ENCODE results near the gene RCC2. TPM values are rescaled to one million over a fixed set of nuclear protein-coding genes. Genes with fewer than 3 reads are reported as not detected.

Gene RCC2
- total RNA-seq, 1 donor from 2014 or later, result 149 TPM

DNA sequence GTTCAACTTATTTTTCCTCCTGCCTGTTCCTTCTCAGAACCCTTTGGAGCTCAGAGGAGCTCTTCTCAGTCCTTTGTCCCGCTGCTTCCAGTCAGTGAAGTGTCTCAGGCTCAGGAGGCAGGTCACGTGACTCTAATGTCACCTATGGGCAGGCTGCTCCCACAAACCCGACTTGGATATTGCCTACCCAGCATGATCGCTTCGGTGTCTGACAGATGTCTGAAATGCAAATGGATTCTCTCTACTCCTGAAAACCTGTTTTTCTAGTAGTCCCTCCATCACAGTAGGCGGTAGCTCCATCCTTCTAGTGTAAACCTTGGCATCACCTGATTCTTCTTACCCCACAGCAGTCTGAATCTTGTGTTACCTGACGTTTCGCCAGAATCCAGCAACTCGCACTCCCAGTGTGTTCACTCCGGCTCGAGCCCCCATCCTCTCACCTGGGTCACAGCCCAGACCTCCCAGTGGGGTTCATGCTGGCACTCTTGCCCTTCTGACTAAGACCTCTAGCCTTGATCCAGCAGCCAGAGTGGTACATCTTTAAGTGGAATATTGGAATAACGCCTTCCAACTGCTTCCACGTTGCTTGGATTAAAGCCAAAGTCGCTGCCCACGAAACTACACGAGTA, 62.0 kb downstream of the RCC2 start:
- intact Hi-C loops (cut with micrococcal nuclease), result no loop called here

DNA sequence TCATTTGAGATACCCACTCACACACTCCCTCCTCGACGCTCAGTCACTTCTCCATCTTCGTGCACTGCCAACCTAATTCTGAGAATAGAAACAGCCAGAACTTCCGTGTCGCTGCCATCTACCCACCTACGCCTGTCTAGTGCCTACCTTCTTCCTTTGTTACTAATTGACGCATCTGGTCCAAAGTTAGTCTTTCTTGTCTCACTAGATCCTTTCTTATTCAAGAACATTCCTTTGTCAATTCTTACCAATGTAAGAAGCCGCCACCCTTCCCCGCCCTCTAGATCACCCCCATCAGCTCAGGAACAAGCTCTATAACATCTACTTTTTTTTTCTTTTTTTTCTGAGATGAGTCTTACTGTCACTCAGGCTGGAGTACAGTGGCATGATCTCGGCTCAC, 63.8 kb downstream of the RCC2 start:
- intact Hi-C loops (cut with micrococcal nuclease), result no loop called here

DNA sequence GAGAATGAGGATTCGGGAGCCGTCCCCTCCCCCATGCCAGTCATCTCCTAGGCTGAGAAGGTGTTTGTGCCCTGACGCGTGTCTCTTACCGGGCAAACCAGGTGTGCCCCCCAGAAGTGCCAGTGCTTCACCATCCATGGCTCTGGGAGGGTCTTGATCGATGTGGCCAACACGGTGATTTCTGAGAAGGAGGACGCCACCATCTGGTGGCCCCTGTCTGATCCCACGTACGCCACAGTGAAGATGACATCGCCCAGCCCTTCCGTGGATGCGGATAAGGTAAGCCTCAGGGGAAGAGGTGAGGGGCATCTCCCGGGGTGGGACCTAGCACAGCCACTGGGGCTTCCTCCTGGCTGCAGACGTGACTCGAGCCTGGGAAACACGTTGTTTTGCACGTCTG, 66.5 kb downstream of the RCC2 start:
- intact Hi-C loops (cut with micrococcal nuclease), result no loop called here

DNA sequence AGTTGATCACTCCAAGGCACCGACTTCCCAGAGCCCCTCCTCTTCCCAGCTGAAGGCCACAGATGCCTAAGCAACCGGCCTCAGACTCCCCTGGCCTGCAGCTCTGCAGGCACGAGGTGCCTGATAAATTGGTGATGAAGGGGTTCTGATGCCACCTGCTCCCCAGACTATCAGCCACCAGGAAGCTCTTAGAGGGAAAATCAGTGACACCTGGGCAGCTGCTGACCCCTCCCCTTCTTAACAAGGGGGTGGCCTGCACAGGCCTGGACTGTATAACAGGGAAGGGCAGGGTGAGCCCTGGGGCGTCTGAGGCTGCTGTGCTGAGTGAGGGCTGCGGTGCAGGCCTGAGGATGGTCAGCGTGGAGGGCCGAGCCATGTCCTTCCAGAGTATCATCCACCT, 67.6 kb downstream of the RCC2 start, which contains the start of gene PADI6:
PADI6 (plus strand) TSS at position 301 of the 400 bp plus-strand sequence; CDS start at position 351, 50 bp downstream.
- intact Hi-C loops (cut with micrococcal nuclease), result no loop called here

DNA sequence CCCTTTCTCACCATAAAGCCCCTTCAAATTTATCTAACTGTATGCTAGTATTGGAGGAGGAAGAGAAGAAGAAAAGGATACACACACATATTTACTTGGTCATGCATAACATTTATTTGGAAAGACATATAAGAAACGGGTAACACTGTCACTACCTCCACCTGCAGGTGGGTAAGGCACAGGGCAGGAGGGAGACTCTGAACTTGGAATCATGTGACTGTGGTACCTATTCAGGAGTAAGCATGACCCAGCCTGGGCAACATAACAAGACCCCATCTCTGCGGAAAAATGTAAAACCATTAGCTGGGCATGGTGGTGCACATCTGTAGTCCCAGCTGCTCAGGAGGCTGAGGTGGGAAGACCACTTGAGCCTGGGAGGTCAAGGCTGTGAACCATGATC, 68.9 kb downstream of the RCC2 start:
- intact Hi-C loops (cut with micrococcal nuclease), result no loop called here

DNA sequence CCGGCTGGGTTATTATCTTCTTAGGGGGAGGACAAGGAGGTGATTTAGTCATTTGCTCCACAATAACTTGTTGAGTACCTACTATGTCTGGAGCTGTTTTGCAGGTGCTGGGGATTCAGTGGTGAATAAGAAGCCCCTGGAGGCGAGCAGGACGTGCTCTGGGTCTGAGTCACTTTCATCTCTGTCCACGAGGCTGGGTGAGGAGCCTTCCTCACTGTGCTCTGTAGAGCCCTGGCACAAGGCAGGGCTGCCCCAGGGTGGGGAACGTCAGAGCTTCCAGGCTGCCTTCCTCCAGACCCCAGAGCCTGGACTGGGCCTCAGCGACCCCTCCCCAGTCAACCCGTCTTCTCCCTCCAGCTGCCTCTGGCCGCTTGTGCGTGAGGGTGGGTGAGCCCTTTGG, 70.0 kb downstream of the RCC2 start:
- intact Hi-C loops (cut with micrococcal nuclease), result no loop called here

DNA sequence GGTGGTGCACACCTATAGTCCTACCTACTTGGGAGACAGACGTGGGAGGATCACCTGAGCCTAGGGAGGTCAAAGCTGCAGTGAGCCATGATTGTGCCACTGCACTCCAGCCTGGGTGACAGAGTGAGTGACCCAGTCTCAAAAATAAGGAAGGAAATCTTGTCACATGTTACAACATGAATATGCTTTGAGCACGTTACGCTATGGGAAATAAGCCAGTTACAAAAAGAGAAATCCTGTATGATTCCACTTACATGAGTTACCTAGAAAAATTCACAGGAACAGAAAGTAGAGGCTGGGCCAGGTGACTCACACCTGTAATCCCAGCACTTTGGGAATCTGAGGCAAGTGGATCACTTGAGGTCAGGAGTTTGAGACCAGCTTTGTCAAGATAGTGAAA, 74.2 kb downstream of the RCC2 start:
- intact Hi-C loops (cut with micrococcal nuclease), result no loop called here

DNA sequence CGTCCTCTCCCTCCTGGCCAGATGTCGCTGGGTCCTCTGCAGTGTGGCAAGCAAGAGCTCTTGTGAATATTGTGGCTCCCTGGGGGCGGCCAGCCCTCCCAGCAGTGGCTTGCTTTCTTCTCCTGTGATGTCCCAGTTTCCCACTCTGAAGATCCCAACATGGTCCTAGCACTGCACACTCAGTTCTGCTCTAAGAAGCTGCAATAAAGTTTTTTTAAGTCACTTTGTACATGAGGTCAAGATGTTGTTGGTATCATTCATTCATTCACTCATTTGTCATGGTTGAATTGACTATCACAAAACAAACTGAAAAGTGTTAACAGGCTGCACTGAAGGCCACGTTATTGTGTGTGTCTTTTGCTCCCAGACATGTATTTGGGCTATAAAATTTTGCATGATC, 75.7 kb downstream of the RCC2 start:
- intact Hi-C loops (cut with micrococcal nuclease), result no loop called here

DNA sequence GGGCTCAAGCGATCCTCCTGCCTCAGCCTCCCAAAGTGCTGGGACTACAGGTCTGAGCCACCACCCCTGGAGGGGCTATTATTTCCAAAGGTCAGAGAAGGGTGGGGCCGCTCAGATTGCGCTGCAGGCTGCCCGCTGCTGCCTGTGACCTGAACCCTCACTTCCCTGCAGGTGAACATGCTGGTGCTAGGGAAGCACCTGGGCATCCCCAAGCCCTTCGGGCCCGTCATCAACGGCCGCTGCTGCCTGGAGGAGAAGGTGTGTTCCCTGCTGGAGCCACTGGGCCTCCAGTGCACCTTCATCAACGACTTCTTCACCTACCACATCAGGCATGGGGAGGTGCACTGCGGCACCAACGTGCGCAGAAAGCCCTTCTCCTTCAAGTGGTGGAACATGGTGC, 76.1 kb downstream of the RCC2 start:
- intact Hi-C loops (cut with micrococcal nuclease), result no loop called here

DNA sequence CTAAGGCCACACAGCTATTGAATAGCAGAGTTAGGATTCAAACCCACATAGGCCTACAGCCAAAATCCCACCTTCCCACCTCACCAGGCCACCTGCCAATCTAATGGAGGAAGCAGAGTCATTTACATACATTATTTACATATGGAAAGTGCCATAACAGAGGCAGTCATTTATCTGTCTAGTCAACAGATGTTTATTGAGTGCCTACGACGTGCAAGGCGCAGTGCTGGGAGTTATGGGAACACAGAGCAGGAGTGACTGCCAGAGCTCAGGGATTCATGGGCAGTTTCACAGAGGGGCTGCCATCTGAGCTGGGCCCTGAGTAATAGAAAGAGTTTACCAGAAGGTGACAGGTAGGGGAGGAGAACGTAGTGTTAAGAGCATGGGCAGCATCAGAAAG, 77.8 kb downstream of the RCC2 start:
- intact Hi-C loops (cut with micrococcal nuclease), result no loop called here

DNA sequence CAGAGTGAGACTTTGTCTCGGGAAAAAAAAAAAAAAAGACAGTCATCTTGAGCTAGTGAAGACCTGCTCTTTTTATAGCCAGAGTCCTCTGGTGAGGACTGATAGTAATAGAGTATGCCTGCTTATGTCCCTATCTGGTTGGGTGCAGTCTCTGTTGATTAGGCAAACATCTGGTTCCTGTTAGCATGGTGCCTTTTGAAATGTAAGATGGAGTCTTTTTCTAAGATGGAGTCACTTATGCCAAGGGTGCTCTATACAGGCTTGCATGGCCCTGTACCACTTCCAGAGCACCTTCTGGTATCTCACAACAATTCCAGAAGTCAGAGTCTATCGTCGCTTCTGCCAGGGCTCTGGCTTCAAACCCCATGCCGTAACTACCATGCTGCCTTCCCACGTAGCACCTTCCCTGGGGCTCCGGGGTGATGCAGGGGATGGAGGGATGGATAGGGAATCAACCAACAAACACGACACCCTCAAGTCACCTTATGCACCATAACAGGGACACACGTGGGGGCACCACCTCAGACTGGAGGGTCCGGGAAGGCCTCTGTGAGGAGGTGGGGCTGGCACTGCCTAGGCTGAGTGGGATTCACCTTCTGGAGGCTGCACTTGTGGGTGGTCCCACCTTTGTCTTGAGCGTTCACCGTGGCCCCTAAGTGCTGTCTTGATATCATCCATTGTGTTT, 79.1 kb downstream of the RCC2 start:
- intact Hi-C loops (cut with micrococcal nuclease), result no loop called here

DNA sequence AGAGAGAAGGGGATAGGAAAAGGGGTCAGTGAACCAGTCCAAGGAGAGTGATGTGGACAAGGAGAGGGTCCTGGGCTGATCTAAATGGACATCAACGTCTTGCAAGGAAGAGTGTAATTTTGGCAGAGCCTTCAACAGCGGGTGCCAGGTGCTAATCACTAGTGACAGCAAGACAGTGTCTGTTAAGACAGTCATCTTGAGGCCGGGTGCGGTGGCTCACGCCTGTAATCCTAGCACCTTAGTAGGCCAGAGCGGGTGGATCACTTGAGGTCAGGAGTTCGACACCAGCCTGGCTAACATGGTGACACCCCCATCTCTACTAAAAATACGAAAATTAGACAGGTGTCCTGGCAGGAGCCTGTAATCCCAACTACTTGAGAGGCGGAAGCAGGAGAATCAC, 79.7 kb downstream of the RCC2 start:
- intact Hi-C loops (cut with micrococcal nuclease), result no loop called here

DNA sequence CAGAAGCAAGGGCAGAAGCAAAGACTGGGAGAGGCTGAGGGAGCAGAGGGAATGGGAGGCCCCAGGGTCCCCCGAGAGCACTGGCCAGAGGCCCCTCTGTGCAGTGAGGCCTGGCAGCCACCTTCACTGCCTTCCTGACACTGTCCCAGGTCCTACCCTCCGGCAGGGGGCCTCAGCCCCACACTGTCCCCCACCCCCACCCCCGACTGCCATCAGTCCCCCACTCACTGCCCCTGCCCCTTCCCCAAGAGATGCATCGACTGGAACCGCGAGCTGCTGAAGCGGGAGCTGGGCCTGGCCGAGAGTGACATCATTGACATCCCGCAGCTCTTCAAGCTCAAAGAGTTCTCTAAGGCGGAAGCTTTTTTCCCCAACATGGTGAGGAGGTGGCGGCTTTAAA, 80.4 kb downstream of the RCC2 start:
- intact Hi-C loops (cut with micrococcal nuclease), result no loop called here

DNA sequence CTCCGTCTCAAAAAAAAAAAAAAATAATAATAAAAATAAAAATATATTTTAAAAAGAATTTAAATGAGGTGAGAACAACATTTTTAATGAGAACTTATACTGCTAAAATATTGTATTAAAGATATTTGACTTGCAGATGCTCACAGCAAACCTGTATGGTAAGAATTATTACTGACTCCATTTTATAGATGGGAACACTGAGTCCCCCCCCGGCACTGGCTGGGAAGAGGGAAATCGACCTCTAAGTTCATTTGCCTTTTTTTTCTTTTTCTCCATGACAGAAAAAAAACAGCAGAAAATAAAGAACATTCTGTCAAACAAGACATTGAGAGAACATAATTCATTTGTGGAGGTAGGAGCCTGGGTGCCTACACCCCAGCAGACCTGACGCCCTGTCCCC, 80.9 kb downstream of the RCC2 start:
- intact Hi-C loops (cut with micrococcal nuclease), result no loop called here

Other genes with a start within 250 kb of the RCC2 start
- gene PADI1, start 234.5 kb downstream of the RCC2 start, total RNA-seq, result not detected in 2 replicates
- not detected in 2 replicates for gene PADI3, start 190.6 kb downstream of the RCC2 start, total RNA-seq
- 0.17 TPM in 1 of 2 replicates, not detected in the other for gene PADI4, start 131.5 kb downstream of the RCC2 start, total RNA-seq
- gene PADI6, start 67.5 kb downstream of the RCC2 start, total RNA-seq, result not detected in 2 replicates
- gene ARHGEF10L, start 100.0 kb upstream of the RCC2 start, total RNA-seq, result not detected in 2 replicates